Natural killer cell (primary cell): Measurements from ENCODE around the gene PRTN3. TPM values are rescaled to one million over a fixed set of nuclear protein-coding genes. Genes with fewer than 3 reads are reported as not detected.

Experiments used
- ATAC-seq, 3 donors: fragments of 150-1000 bp in 2 of 3; fragments of 200-7000 bp in 1 of 3; cut with Tn5 transposase; 1 replicate in 1 of 3; 2 replicates in 2 of 3; pipeline ENCODE4 v1.10.0; 2021; ENCODE audit warnings: mild to moderate bottlenecking in 2 of 3, moderate library complexity in 2 of 3
- DNase-seq, 2 donors: peaks; one replicate each; pipeline versions ENCODE4 v3.0.0 to v3.0.0-alpha.2; 2013 to 2021; ENCODE audit warnings: mixed read lengths in 1 of 2
- H3K27ac ChIP-seq: one replicate; pipeline ENCODE4 v1.5.1; 2013; ENCODE audit warnings: mild to moderate bottlenecking, low read length
- H3K27me3 ChIP-seq: one replicate; pipeline ENCODE4 v1.6.1; 2013; ENCODE audit warnings: low read length; ENCODE audit not compliant: control insufficient read depth, insufficient read depth
- H3K36me3 ChIP-seq: one replicate; pipeline ENCODE4 v1.6.1; 2013; ENCODE audit warnings: low read length; ENCODE audit not compliant: control insufficient read depth, insufficient read depth
- H3K4me1 ChIP-seq: one replicate; pipeline ENCODE4 v1.6.1; 2013; ENCODE audit warnings: low read length; ENCODE audit not compliant: control insufficient read depth, insufficient read depth
- H3K4me3 ChIP-seq: one replicate; pipeline ENCODE4 v1.5.1; 2013; ENCODE audit warnings: low read length
- H3K9me3 ChIP-seq: one replicate; pipeline ENCODE4 v1.6.1; 2013; ENCODE audit warnings: low read length; ENCODE audit not compliant: control insufficient read depth, insufficient read depth
- H3K27ac Mint-ChIP-seq, 2 donors: one replicate each; pipeline ENCODE4 v1.8.0; 2022; ENCODE audit warnings: mild to moderate bottlenecking in 2 of 2, mixed read lengths in 2 of 2, moderate library complexity in 1 of 2
- H3K27me3 Mint-ChIP-seq, 2 donors: one replicate each; pipeline ENCODE4 v1.8.0; 2022; ENCODE audit warnings: low read depth in 2 of 2, mixed read lengths in 2 of 2
- H3K36me3 Mint-ChIP-seq: one replicate; pipeline ENCODE4 v1.8.0; 2022; ENCODE audit warnings: mixed read lengths
- H3K4me1 Mint-ChIP-seq, 2 donors: one replicate each; pipeline ENCODE4 v1.8.0; 2022; ENCODE audit warnings: mixed read lengths in 2 of 2
- H3K4me3 Mint-ChIP-seq: one replicate; pipeline ENCODE4 v1.8.0; 2022; ENCODE audit warnings: mild to moderate bottlenecking, moderate library complexity, mixed read lengths
- H3K9me3 Mint-ChIP-seq, 2 donors: one replicate each; pipeline ENCODE4 v1.8.0; 2022; ENCODE audit warnings: mixed read lengths in 2 of 2
- WGBS: methylation state at CpG from one replicate; pipeline ENCODE4 v1.1.7; 2013; ENCODE audit warnings: missing lambda C conversion rate; ENCODE audit not compliant: insufficient coverage; 5-methylcytosine and 5-hydroxymethylcytosine counted together
- intact Hi-C: fragments of 100-400 bp; cut with micrococcal nuclease; formaldehyde crosslinking; loops from one replicate; pipeline ENCODE4 v1.14.2; 2022
- total RNA-seq, 4 donors: library from RNA; stranded (reverse); fragments of 120-200 nt in 1 of 4; gene quantifications; one replicate each; pipeline versions ENCODE4 v1.2.3 to v1.2.4, GENCODE V29; 2013 to 2022
- TF ChIP-seq, protein P1 (sequence below): fragments of 200-600 bp; IDR thresholded peaks from one replicate; pipeline ENCODE4 v1.8.0; 2022; ENCODE audit warnings: antibody characterized with exemption

The PRTN3 gene
- total RNA-seq, 3 donors from 2014 or later (not counting 1 experiment from before 2014, with no cell fraction given), result 0.36 to 0.73 TPM; not detected in 1

DNA sequence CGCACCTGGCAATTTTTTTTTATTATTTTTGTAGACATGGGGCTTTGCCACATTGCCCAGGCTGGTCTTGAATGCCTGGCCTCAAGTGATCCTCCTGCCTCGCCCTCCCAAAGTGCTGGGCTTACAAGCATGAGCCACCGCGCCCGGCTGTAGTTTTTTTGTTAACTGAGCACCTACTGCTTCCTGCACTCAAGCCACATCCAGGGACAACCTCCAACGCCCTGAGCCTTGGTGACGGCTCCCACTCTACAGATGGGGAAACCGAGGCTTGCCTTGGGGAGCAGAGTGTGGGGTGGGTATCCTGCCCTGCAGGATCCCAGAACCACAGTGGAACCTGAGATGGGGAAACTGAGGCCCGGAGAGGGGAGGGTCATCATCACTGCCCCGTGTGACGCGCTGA lies 14.3 kb downstream of the PRTN3 start:
- TF ChIP-seq, protein P1, sequence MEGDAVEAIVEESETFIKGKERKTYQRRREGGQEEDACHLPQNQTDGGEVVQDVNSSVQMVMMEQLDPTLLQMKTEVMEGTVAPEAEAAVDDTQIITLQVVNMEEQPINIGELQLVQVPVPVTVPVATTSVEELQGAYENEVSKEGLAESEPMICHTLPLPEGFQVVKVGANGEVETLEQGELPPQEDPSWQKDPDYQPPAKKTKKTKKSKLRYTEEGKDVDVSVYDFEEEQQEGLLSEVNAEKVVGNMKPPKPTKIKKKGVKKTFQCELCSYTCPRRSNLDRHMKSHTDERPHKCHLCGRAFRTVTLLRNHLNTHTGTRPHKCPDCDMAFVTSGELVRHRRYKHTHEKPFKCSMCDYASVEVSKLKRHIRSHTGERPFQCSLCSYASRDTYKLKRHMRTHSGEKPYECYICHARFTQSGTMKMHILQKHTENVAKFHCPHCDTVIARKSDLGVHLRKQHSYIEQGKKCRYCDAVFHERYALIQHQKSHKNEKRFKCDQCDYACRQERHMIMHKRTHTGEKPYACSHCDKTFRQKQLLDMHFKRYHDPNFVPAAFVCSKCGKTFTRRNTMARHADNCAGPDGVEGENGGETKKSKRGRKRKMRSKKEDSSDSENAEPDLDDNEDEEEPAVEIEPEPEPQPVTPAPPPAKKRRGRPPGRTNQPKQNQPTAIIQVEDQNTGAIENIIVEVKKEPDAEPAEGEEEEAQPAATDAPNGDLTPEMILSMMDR, result no peak
- intact Hi-C loops, result no loop called here
- WGBS, result 87% methylated on average over 12 of the region's 12 CpGs
- H3K36me3 ChIP-seq, result no peaks in the 10 kb centered on the region
- H3K4me3 ChIP-seq, result no peak overlapping the region
- ATAC-seq (no peak), DNase-seq (no peak)
- H3K27ac Mint-ChIP-seq, result no peak overlapping the region
- H3K36me3 Mint-ChIP-seq, result no peaks in the 10 kb centered on the region
- no peaks in the 10 kb centered on the region for H3K9me3 Mint-ChIP-seq
- no peaks in the 10 kb centered on the region for H3K9me3 ChIP-seq
- peaks cover 7 to 11% of the 10 kb centered on the region in 2 donors for H3K27me3 Mint-ChIP-seq
- no peak overlapping the region for H3K27ac ChIP-seq
- peaks cover 0 to 4% of the 10 kb centered on the region in 2 donors for H3K4me1 Mint-ChIP-seq
- H3K4me1 ChIP-seq, result peaks cover 7% of the 10 kb centered on the region
- H3K4me3 Mint-ChIP-seq, result no peak overlapping the region
- peaks cover 7% of the 10 kb centered on the region for H3K27me3 ChIP-seq

DNA sequence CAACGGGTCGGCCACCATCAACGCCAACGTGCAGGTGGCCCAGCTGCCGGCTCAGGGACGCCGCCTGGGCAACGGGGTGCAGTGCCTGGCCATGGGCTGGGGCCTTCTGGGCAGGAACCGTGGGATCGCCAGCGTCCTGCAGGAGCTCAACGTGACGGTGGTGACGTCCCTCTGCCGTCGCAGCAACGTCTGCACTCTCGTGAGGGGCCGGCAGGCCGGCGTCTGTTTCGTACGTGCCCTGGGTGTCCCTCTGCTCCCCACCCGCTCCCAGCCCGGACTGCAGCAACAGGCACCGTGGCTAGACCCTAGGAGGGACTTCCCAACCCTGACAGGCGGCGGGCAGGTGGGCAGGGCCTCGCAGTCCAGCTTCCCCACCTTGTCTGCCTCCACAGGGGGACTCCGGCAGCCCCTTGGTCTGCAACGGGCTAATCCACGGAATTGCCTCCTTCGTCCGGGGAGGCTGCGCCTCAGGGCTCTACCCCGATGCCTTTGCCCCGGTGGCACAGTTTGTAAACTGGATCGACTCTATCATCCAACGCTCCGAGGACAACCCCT lies 14.8 kb downstream of the PRTN3 start:
- 78% methylated on average over 40 of the region's 40 CpGs for WGBS
- Mint-ChIP-seq H3K9me3 (no peaks in the 10 kb centered on the region), H3K36me3 (no peaks in the 10 kb centered on the region), H3K4me1 (peaks cover 0 to 4% of the 10 kb centered on the region in 2 donors), H3K27me3 (peaks cover 7 to 11% of the 10 kb centered on the region in 2 donors), H3K27ac (no peak overlapping the region), H3K4me3 (no peak overlapping the region)
- no peak for DNase-seq
- H3K4me3 ChIP-seq, result no peak overlapping the region
- H3K36me3 ChIP-seq, result no peaks in the 10 kb centered on the region
- ATAC-seq, result no peak
- TF ChIP-seq, protein P1, result no peak
- no peaks in the 10 kb centered on the region for H3K9me3 ChIP-seq
- peaks cover 7% of the 10 kb centered on the region for H3K27me3 ChIP-seq
- no peak overlapping the region for H3K27ac ChIP-seq
- intact Hi-C loops, result no loop called here
- H3K4me1 ChIP-seq, result peaks cover 9% of the 10 kb centered on the region

DNA sequence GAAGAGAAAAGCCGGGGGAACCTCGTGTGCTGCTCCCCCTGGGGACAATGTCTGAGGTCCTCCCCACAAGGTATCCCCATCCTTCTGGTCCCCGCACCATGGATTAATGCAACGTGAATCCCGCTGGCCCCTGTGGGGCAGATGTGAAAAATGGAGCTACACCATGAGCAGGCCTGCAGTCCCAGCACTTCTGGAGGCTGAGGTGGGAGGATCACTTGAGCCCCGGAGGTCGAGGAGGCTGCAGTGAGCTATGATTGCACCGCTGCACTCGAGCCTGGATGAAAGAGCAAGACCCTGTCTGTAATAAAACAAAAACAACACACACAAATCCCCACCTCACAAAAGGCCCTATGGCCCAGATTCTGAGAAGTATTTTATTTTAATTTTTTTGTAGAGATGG lies 17.5 kb downstream of the PRTN3 start:
- Histone ChIP-seq H3K27ac (no peak overlapping the region), H3K27me3 (peaks cover 7% of the 10 kb centered on the region), H3K9me3 (no peaks in the 10 kb centered on the region), H3K4me3 (no peak overlapping the region), H3K4me1 (peaks cover 32% of the 10 kb centered on the region), H3K36me3 (no peaks in the 10 kb centered on the region)
- H3K36me3 Mint-ChIP-seq, result no peaks in the 10 kb centered on the region
- intact Hi-C loops, result no loop called here
- ATAC-seq (no peak), DNase-seq (no peak)
- TF ChIP-seq, protein P1, result no peak
- H3K27ac Mint-ChIP-seq, result no peak overlapping the region
- H3K27me3 Mint-ChIP-seq, result peaks cover 7 to 15% of the 10 kb centered on the region in 2 donors
- no peaks in the 10 kb centered on the region for H3K9me3 Mint-ChIP-seq
- H3K4me3 Mint-ChIP-seq, result no peak overlapping the region
- WGBS, result 73% methylated on average over 7 of the region's 9 CpGs
- H3K4me1 Mint-ChIP-seq, result peaks cover 8 to 15% of the 10 kb centered on the region in 2 donors
